Lower leg skin (tissue), 4 donors: ENCODE data around the gene POLR3K. TPM values are rescaled to one million over a fixed set of nuclear protein-coding genes. Genes with fewer than 3 reads are reported as not detected.

Source experiments
- DNase-seq, 2 donors: peaks; one replicate each; pipeline ENCODE4 v3.0.0-alpha.2; 2019; ENCODE audit warnings: low spot score in 2 of 2
- H3K4me3 ChIP-seq: fragments of 200-600 bp; sonication (generic); 2 replicates; pipeline ENCODE4 v1.5.1; 2017; ENCODE audit warnings: mild to moderate bottlenecking, low read depth; ENCODE audit not compliant: poor library complexity, severe bottlenecking
- CTCF ChIP-seq, 3 donors: fragments of 450-650 bp; IDR thresholded peaks; one replicate each; pipeline ENCODE4 v1.5.1; 2016; ENCODE audit warnings: antibody characterized with exemption in 3 of 3, mild to moderate bottlenecking in 3 of 3, moderate library complexity in 2 of 3
- POLR2A ChIP-seq, 2 donors: fragments of 450-650 bp; IDR thresholded peaks; one replicate each; pipeline ENCODE4 v1.6.1; 2016 to 2017; ENCODE audit warnings: antibody characterized with exemption in 2 of 2, mild to moderate bottlenecking in 1 of 2, moderate library complexity in 1 of 2
- WGBS, 2 donors: methylation state at CpG; one replicate each; pipeline ENCODE4 v1.1.5; 2018; 5-methylcytosine and 5-hydroxymethylcytosine counted together
- intact Hi-C: fragments of 100-400 bp; cut with DNase I; formaldehyde crosslinking; loops from one replicate; pipeline ENCODE4 v1.15.0; 2023; ENCODE audit warnings: low total_unique reads
- total RNA-seq, 4 donors: library from RNA; depleted of rRNA; stranded (reverse); fragments of >200 nt; gene quantifications; one replicate each; pipeline ENCODE4 v1.1.0, GENCODE V29; 2016

The POLR3K gene
- total RNA-seq, 4 donors from 2014 or later: 1.1 to 6.0 (median 3.0) TPM

GRCh38 chr16:72561-73548 is 19.4 kb upstream of the POLR3K start, which contains the start of gene RHBDF1:
TSS of gene RHBDF1 (minus strand) at chr16:72631. CDS start at chr16:65015, 7,616 bp downstream.
- no peak for DNase-seq
- H3K4me3 ChIP-seq: peak within 1 kb of the TSS; percentile 44
- TF ChIP-seq POLR2A (IDR thresholded peaks at IDR 0.05) (no peak), CTCF (IDR thresholded peaks at IDR 0.05) (no peak)
- WGBS, 2 donors: 29 to 36% methylated on average over 28 to 35 of the region's 62 CpGs
- intact Hi-C loops: no loop called here

- TF ChIP-seq POLR2A (IDR thresholded peaks at IDR 0.05): no peak
- no peak for TF ChIP-seq CTCF (IDR thresholded peaks at IDR 0.05)
- peak overlapping the region; percentile 44 for H3K4me3 ChIP-seq
- WGBS, 2 donors: 4 to 6% methylated on average over 14 to 26 of the region's 57 CpGs
- DNase-seq: peak; percentile 86 to 96
- intact Hi-C loops: no loop called here
Observed at GRCh38 chr16:71540-72401, 18.4 kb upstream of the POLR3K start.

- no peak for TF ChIP-seq CTCF (IDR thresholded peaks at IDR 0.05)
- no peak for TF ChIP-seq POLR2A (IDR thresholded peaks at IDR 0.05)
- H3K4me3 ChIP-seq: no peak overlapping the region
- DNase-seq: no peak
- intact Hi-C loops: no loop called here
- 18 to 50% methylated on average over 1 to 5 of the region's 5 CpGs for WGBS, 2 donors
Observed at GRCh38 chr16:71210-71539, 17.8 kb upstream of the POLR3K start.

- no peak for DNase-seq
- no peak overlapping the region for H3K4me3 ChIP-seq
- intact Hi-C loops: no loop called here
- 12 to 57% methylated on average over 5 to 8 of the region's 8 CpGs for WGBS, 2 donors
- TF ChIP-seq CTCF (IDR thresholded peaks at IDR 0.05): no peak
- TF ChIP-seq POLR2A (IDR thresholded peaks at IDR 0.05): no peak
Observed at GRCh38 chr16:69181-69580, 15.8 kb upstream of the POLR3K start.

- TF ChIP-seq POLR2A (IDR thresholded peaks at IDR 0.05): no peak
- no peak for TF ChIP-seq CTCF (IDR thresholded peaks at IDR 0.05)
- H3K4me3 ChIP-seq: no peak overlapping the region
- intact Hi-C loops: no loop called here
- WGBS, 2 donors: 61 to 69% methylated on average over 21 of the region's 27 CpGs
- no peak for DNase-seq
Observed at GRCh38 chr16:67884-68789, 14.7 kb upstream of the POLR3K start.
